GM19455 (cell line): ENCODE measurements around the gene CTAGE6.
A peak's percentile ranks its signal among the peaks of the same experiment; 100 is the strongest.
"Not testable (repeated sequence)": the region's sequence is repeated elsewhere in the genome, so short reads cannot be mapped to it uniquely, and the experiment has no call there.

ENCODE experiments used
- ATAC-seq: cut with Tn5 transposase; IDR thresholded peaks from one replicate; pipeline ENCODE4 v1.9.1; 2021; ENCODE audit not compliant: unreplicated experiment

CTAGE6 gene, protein sequence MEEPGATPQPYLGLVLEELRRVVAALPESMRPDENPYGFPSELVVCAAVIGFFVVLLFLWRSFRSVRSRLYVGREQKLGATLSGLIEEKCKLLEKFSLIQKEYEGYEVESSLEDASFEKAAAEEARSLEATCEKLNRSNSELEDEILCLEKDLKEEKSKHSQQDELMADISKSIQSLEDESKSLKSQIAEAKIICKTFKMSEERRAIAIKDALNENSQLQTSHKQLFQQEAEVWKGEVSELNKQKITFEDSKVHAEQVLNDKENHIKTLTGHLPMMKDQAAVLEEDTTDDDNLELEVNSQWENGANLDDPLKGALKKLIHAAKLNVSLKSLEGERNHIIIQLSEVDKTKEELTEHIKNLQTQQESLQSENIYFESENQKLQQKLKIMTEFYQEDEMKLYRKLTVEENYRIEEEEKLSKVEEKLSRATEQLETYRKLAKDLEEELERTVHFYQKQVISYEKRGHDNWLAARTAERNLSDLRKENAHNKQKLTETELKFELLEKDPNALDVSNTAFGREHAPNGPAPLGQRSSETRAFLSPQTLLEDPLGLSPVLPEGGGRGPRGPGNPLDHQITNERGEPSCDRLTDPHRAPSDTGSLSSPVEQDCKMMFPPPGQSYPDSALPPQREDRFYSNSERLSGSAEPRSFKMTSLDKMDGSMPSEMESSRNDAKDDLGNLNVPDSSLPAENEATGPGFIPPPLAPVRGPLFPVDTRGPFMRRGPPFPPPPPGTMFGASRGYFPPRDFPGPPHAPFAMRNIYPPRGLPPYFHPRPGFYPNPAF

DNA sequence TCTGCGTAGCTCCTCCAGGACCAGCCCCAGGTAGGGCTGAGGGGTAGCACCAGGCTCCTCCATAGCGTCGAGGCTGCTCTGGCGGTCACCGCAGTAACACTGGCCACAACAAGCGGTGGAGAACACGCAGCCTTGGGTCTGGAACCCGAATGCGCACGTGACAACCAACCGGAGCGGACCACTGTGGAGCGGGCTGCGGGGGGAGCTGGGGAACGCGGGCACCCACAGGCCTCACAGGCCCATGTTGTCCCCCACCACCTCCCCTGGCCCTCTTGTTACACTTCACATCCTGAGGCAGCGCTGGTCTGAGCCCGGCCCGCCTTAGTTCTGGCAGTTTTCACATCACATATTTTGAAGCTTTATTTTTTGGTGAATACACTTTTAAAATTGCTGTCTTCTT, at the start of gene CTAGE6:
TSS of gene CTAGE6 (minus strand) at position 101 of the 400 bp plus-strand sequence. CDS start at position 63, 38 bp downstream.
- ATAC-seq = not testable (repeated sequence)

DNA sequence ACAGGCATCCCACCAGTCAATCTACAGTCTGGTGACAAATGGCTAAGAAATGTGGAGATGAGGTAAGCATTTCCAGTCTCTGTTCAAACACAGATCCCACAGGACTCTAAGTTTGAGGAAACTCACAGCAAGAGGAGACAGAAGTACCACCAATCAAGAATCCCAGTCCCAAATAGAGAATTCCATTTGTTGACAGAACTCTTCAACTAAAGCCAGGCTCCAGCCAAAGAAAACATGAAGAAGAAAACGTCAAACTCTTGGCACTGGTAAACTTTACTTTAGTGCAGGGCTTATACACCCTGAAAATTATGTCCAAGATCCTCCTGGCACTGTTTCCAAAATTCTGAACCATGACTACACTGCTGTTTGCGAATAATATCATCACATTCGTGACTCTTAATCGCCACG, 49.2 kb upstream of the CTAGE6 start:
- not testable (repeated sequence) for ATAC-seq

DNA sequence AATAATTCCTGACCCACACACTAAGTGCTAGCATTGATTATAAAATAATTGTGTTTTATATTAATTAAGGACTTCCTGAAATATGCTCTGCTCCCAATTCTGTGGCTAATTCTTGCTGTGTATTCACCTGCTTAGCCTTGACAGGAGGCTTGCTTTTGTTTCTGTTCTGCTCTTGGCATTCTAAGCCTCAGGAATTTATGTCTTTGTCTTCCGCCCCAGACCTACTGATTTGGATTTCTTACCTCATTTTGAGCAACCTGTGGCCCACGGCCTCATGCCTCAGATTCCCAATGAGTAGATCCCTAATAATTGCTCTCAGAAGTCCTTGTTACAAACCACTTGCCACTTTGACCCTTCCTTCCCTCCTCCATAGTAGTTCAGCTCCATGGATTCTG, 40.4 kb upstream of the CTAGE6 start:
- not testable (repeated sequence) for ATAC-seq

DNA sequence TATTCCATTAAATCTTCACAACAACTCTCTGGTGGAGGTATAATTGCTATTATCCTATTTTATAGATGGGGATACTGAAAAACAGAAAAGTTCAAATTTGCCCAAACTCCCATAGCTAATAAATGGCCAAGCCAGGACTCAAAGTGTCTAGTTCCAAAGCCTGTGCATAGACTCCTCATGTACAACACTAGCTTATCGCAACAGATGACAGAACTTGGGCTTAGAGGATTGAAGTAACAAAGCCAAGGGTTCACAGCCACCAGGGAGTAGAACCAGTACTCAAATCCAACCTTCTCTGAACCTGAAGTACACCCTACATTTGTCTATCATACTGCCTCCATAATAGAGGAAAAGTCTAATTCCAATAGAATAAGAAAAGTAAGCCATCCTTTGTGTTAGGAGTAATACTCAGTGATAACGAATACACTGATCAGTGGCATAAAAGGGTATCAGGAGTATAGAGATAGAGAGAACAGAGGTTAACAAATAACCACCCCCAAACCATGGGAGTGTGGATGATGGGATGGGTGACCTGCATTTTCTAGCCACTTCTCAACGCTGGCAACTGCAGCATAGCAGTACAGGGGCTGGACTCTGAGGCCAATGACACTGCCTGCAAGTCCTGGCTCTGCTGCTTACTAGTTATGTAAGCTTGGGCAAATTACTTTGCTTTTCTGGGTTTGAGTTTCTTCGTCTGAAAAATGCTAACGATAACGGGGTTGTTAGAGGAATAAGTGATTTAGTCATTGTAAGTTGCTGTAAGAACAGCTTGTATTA, 39.8 kb upstream of the CTAGE6 start:
- not testable (repeated sequence) for ATAC-seq

DNA sequence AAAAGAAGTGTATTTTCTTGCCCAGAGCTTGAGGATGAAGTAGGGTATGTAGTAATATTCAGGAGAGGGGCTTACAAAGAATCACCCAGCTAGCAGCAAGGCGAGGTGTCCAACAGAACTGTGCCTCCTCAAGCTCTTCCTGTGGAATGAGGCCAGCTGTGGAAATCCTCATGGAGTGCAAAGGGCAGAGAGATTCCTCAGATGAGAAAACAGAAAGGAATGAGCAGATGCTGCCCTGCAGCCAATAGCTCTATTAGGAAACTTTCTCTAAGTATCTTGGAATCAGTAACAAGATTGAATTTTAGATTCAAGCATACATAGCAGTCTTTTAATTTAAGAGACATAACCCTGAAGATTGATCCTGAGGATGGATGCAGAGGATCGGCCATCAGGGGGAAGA, 38.2 kb upstream of the CTAGE6 start:
- not testable (repeated sequence) for ATAC-seq

DNA sequence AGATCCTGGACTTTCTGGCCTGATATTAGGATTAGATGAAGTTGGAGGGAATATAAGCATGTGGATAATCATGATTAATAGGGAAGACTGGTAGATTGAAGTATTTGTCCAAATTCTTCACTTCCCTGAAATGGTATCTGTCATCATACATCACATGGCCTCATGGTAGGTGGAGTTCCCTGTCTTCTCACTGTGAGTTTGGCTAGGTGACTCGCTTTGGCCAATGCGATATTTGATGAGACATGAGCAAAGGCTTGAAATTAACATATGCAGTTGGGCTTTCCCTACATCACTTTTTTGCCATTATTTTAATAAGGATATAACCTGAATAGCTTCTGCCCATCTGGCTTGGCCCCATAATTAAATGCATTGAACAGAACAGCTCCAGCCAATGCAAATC, 35.1 kb upstream of the CTAGE6 start:
- ATAC-seq = not testable (repeated sequence)

DNA sequence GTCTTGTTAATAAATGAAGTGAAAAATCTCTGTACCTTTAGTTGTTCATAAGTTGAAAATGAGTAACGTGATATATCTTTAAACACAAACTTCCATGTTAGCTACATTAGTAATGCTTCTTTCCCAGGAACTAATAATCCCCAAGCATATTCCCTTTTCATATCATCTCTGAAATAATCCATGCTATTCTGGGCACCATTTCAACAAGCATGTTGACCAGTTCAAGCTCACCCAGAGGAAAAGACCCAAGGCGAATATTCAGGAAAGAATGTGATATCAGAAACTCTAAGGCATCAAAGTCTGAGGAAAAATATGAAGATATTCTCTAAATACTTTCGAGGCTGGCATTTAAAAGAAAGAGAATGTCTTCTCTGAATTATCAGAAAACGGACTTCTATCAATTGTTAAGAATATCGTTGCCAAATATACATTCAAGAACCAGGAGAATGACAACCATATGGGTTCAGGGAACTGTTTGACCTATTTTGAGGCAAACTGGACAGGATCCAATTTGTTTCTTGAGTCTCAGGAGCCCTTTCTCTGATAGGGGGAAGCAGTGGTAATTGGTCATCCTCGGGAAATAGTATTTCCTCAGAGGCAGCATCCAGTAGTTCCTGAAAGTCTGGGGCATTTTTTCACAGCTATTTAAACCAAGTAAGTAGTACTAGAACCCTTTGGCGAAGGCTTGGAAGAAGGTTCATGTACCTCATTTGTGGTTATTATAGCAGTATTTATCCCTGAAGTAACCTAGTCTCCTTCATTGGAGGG, 28.1 kb upstream of the CTAGE6 start:
- not testable (repeated sequence) for ATAC-seq

DNA sequence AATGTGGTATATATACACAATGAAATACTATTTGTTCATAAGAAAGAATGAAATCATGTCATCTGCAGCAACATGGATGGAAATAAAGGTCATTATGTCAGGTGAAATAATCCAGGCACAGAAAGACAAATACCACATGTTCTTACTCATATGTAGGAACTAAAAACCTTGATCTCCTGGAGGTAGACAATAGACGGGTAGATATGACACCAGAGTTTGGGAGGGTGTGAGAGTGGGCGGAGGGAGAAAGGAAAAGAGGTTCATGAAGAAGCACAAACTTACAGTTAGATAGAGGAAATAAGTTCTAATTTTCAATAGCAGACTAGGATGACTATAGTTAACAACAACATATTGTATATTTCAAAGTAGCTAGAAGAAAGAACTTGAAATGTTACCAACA, 22.1 kb upstream of the CTAGE6 start:
- ATAC-seq = not testable (repeated sequence)

DNA sequence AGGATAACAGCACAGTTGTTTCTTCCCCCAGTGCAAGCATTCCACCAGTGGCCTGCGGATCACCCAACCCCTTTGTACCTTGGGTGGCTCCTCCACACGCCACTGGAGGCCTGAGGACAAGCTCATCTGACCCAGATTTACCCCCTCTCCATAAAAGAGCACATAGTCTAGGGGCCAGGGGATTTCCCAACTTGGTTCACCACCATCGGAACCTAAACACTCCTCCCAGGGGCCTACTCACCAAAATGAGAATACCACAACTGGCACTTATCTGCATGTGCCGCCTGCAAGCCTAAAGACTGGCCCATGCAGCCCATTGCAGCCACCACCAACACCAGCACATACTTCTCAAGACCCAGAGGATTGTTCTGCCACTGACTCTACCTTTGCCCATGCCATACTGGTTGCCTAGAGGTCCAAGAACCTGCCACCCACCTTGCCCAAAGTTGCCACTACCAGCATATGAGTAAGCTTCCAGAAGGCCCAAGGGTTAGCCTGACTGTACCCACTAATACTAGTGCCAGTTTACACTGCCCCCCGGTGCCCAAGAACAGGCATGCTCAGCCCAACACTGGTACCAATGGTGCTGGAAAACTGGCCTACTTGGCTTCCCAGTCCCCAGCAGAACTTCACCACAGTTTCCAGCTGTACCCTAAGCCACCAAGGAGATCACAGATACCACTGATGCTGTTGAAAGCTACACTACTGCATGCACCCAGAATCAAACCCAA, 15.4 kb upstream of the CTAGE6 start:
- not testable (repeated sequence) for ATAC-seq

DNA sequence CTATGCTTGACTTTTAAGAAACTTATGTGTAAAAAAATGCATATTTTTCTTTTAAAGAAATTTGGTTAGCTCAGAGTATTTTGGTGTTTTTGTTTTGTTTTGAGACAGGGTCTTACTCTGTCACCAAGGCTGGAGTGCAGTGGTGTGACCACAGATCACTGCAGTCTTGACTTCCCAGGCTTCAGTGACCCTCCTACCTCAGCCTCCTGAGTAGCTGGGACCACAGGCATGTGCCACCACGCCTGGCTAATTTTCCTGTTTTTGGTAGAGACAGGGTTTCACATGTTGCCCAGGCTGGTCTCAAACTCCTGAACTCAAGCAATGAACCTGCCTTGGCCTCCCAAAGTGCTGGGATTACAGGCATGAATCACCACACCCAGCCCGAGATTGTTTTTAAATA, 10.0 kb upstream of the CTAGE6 start:
- not testable (repeated sequence) for ATAC-seq

DNA sequence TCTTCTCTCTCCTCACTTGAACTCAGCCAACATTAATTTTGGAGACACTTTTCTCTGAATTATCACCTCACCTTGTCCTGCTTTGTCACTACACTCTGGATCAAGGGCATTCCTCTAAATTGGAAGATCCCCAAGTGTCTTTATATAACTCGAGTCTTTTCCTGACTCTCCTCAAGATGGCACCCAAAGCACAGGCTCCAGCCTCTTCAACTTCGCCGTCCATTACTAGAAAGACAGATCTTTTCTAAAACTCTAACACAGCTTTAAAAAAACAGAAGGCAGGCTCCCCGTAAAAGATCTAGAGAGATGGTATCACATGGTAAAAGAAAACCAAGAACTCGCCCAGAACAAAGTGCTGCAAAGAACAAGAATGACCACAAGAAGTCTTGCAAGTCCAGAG, 8.2 kb upstream of the CTAGE6 start:
- not testable (repeated sequence) for ATAC-seq

DNA sequence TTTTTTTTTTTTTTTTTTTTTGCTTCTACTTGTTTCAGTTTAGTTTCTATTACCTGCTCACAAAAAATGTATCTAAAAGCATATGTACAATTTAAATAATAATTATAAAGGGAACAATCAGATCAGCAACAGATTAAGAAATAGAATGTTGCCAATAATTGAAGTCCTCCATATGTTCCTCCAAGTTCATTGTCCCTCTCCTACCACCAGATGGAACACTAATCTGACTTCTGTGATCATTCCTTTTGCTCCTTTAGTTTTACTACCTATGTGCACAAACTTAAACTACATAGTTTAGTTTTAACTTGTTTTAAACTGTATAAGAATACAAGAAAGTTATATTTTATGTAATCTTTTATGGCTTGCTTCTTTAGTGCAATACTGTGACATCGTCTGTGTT, 5.6 kb upstream of the CTAGE6 start:
- ATAC-seq = not testable (repeated sequence)

DNA sequence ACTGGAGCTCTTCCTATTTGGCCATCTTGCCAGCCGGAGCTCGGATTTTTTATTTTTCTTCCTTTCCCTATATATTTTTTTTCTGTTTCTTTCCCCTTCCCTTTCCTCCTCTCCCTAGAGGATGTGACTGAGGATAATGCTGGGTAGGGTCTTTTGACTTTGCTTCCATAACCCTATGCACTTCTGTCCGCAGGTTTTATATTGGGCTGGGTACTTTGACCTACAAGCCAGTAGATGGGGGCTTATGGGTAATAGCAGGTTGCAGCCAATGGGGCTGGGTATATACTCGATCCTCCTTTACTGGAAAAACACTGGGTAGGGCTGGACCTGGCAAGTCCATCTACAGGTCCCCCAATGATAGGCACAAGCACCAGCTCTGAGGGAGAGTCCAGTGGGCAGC, 12.2 kb downstream of the CTAGE6 start:
- not testable (repeated sequence) for ATAC-seq

DNA sequence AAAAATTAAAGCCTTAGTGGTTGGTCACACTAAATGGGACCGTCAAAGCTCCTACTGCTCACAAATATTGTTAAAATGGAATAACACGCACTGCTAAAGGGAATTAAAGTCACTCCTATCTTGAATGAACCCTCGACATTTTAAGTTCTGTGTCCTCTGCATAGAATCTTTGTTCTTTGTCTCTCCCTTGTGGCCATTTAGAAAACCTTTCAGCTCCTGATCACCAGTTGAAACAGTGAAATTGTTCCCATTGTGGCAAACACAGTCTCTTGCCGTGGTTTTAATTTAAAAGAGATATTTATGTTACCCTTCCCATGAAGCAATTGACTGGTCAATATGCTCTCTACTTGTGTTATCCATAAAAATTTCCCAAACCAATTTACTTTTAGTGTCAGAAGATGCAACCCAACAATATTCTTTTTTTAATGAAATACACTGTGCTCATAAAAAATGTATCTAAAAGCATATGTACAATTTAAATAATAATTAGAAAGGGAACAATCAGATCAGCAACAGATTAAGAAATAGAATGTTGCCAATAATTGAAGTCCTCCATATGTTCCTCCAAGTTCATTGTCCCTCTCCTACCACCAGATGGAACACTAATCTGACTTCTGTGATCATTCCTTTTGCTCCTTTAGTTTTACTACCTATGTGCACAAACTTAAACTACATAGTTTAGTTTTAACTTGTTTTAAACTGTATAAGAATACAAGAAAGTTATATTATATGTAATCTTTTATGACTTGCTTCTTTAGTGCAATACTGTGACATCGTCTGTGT, 20.3 kb downstream of the CTAGE6 start:
- ATAC-seq = peak; percentile 50

DNA sequence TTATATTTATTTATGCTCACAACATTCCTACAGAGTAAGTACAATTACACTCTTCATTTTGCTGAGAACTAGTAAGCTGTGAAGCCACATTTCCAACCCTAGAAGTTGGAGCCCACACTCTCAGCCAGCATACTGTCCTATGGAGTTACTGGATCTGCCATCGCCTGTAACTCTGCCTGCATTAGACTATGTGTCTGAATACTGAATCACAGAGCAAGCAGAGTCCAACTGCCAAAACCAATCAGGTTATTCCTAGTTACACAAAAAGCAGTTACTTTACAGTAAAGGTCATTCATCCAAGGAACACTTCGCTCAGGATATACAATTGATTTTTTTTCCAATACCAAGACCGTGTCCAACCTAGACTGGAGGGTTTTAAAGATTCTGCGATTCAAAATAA, 21.5 kb downstream of the CTAGE6 start:
- ATAC-seq = no peak

DNA sequence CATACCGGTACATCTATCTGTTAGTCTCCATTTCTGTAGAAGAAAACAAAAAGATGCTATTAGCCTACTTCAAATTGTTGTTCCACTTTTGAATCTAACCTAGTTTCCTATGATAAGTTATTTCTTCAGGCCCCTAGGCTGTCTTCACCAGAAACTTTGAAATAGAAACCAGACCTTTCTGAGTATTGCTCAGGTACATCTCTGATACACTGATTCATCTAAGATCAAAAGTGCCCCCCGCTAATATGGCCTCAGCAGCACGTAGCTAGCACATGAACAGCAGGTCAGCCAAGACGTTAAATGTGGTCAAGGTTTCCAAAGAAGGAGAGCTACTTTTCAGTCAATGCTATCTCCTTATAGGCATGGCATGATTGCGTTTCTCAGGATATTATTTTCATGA, 23.6 kb downstream of the CTAGE6 start:
- no peak for ATAC-seq

DNA sequence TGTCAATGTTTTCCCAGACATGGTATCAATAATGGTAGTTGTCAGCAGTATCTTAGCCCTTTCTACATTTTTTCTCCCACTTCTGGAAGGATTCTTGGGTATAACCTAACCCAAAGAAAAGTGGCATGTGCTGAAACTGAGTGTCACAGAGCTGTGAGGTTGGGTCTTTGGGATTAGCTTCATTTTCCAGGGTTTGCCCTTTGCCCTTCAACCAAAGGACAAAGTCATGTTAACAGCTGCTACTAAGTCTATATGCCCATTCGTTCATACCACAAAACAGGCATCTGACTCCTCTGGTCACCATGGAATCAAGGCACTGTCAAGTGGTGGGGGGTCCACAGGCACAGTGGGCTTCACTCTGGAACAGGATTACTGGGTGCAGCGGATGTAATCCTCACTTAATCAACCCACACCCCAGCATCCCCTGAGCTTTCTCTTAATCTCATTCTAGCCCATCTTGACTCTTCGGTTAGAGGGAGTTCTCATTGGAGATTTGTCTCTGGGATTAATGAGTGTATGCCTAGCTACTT, 29.1 kb downstream of the CTAGE6 start:
- ATAC-seq = no peak

DNA sequence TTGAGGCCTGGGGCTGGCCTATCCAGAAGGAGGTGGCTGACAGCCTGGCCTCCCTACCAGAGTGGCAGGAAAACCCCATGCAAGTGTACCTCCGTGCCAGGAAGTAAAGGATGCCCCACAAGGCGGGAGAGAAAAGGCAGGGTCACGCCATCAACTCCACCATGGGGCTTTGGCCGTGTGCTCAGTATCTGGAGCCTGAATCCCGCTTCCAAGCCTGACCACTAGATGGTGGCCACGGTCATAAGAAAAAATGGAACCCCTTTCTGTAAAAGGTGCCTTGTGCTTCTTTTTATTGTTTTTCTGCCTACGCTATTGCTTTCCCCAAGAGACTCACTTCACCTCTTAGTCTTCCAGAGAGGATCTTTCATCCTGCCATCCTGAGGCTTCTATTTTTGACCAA, 29.9 kb downstream of the CTAGE6 start:
- peak; percentile 73 for ATAC-seq

DNA sequence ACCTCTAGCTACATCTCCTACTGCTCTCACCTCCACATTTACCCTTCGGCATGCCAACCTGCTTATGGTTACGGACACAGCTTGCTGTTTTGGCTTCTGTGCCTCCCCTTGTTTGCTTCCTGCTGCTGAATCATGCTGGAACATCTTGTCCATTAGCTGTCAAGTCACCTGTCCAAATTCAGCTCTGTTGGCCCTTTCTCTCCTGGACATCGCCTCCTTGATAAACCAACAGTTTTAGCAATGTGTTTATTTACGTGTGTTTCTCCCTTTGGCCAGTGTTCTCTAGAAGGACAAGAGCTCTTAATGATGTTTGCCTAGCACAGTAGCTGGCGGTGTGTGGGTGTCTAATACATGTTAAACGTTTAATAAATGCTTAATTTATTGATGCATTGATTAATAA, 31.4 kb downstream of the CTAGE6 start:
- ATAC-seq = not testable (repeated sequence)
